Uterus (tissue), 4 donors: ENCODE data around the gene DPH5. TPM values are rescaled to one million over a fixed set of nuclear protein-coding genes. Genes with fewer than 3 reads are reported as not detected.
"Not testable (repeated sequence)": the region's sequence is repeated elsewhere in the genome, so short reads cannot be mapped to it uniquely, and the experiment has no call there.

ENCODE experiments used
- DNase-seq, 2 donors: peaks; one replicate each; pipeline ENCODE4 v3.0.0-alpha.2; 2019 to 2020
- H3K27ac ChIP-seq, 2 donors: fragments of 200-600 bp; sonication (generic); 1 replicate in 1 of 2; 2 replicates in 1 of 2; pipeline ENCODE4 v1.5.1; 2016 to 2018
- H3K27me3 ChIP-seq, 2 donors: fragments of 200-600 bp; sonication (generic); one replicate each; pipeline ENCODE4 v1.5.1; 2018 to 2019; ENCODE audit warnings: control low read depth in 1 of 2
- H3K36me3 ChIP-seq, 2 donors: fragments of 200-600 bp; sonication (generic); one replicate each; pipeline ENCODE4 v1.5.1; 2019; ENCODE audit warnings: control low read depth in 1 of 2
- H3K4me1 ChIP-seq, 2 donors: fragments of 200-600 bp; sonication (generic); one replicate each; pipeline ENCODE4 v1.5.1; 2018 to 2019; ENCODE audit warnings: control low read depth in 1 of 2
- H3K4me3 ChIP-seq, 2 donors: fragments of 200-600 bp; sonication (generic); 1 replicate in 1 of 2; 2 replicates in 1 of 2; pipeline ENCODE4 v1.5.1; 2018 to 2019; ENCODE audit warnings: mild to moderate bottlenecking in 1 of 2
- H3K9me3 ChIP-seq, 2 donors: fragments of 200-600 bp; sonication (generic); one replicate each; pipeline ENCODE4 v1.5.1; 2019; ENCODE audit warnings: control low read depth in 1 of 2
- CTCF ChIP-seq, 4 experiments: fragments of 200-600 bp in 2 of 4; fragments of 450-650 bp in 2 of 4; sonication (generic) in 2 of 4; IDR thresholded peaks; one replicate each; pipeline ENCODE4 v1.5.1; 2016 to 2019; ENCODE audit warnings: antibody characterized with exemption in 4 of 4, mild to moderate bottlenecking in 2 of 4, moderate library complexity in 1 of 4
- POLR2A ChIP-seq, 2 donors: fragments of 450-650 bp; IDR thresholded peaks; one replicate each; pipeline ENCODE4 v1.6.1; 2016; ENCODE audit warnings: antibody characterized with exemption in 2 of 2, mild to moderate bottlenecking in 1 of 2, moderate library complexity in 1 of 2
- intact Hi-C: fragments of 100-400 bp; cut with DNase I; formaldehyde crosslinking; loops from one replicate; pipeline ENCODE4 v1.15.1; 2023; ENCODE audit warnings: low total_unique reads
- total RNA-seq, 4 donors: library from RNA; depleted of rRNA in 3 of 4; stranded (reverse); fragments of >200 nt in 3 of 4; gene quantifications; one replicate each; pipeline versions ENCODE4 v1.1.0 to v1.2.4, GENCODE V29; 2014 to 2023
- donor health status: DM: yes; HTN: yes; CAD: no.

DPH5 gene
- total RNA-seq, 4 donors from 2014 or later: 5.6 to 46.8 (median 21.6) TPM

GRCh38 chr1:100960098-100960497 lies 65.5 kb downstream of the DPH5 start:
- no peaks in the 10 kb centered on the region for H3K9me3 ChIP-seq
- H3K27ac ChIP-seq: no peak overlapping the region
- no peak for DNase-seq
- H3K4me1 ChIP-seq: no peaks in the 10 kb centered on the region
- H3K36me3 ChIP-seq: no peaks in the 10 kb centered on the region
- no peak overlapping the region for H3K4me3 ChIP-seq
- TF ChIP-seq POLR2A (IDR thresholded peaks at IDR 0.05): no peak
- no peak for TF ChIP-seq CTCF (IDR thresholded peaks at IDR 0.05)
- no peaks in the 10 kb centered on the region for H3K27me3 ChIP-seq
- intact Hi-C loops: no loop called here

- H3K4me3 ChIP-seq: no peak overlapping the region
- DNase-seq: no peak
- intact Hi-C loops: no loop called here
- no peaks in the 10 kb centered on the region for H3K36me3 ChIP-seq
- no peaks in the 10 kb centered on the region for H3K4me1 ChIP-seq
- no peaks in the 10 kb centered on the region for H3K9me3 ChIP-seq
- TF ChIP-seq POLR2A (IDR thresholded peaks at IDR 0.05) (no peak), CTCF (IDR thresholded peaks at IDR 0.05) (no peak)
- no peak overlapping the region for H3K27ac ChIP-seq
- H3K27me3 ChIP-seq: no peaks in the 10 kb centered on the region
Observed at GRCh38 chr1:100959502-100960060, 66.0 kb downstream of the DPH5 start.

- no peak for DNase-seq
- Histone ChIP-seq H3K27ac (peak overlapping the region in 1 of 2 donors; percentile 23), H3K9me3 (no peaks in the 10 kb centered on the region), H3K4me1 (peaks cover 0 to 3% of the 10 kb centered on the region in 2 donors), H3K4me3 (no peak overlapping the region), H3K27me3 (no peaks in the 10 kb centered on the region), H3K36me3 (no peaks in the 10 kb centered on the region)
- TF ChIP-seq CTCF (IDR thresholded peaks at IDR 0.05): no peak
- no peak for TF ChIP-seq POLR2A (IDR thresholded peaks at IDR 0.05)
- intact Hi-C loops: no loop called here
Observed at GRCh38 chr1:100955322-100955721, 70.3 kb downstream of the DPH5 start.

GRCh38 chr1:100953960-100954730 lies 71.4 kb downstream of the DPH5 start:
- intact Hi-C loops: no loop called here
- TF ChIP-seq POLR2A (IDR thresholded peaks at IDR 0.05) (no peak), CTCF (IDR thresholded peaks at IDR 0.05) (no peak)
- H3K27ac ChIP-seq: no peak overlapping the region

GRCh38 chr1:100952970-100953369 lies 72.6 kb downstream of the DPH5 start:
- H3K4me1 ChIP-seq, H3K9me3 ChIP-seq, intact Hi-C loops, H3K4me3 ChIP-seq, DNase-seq, H3K27me3 ChIP-seq, H3K27ac ChIP-seq, H3K36me3 ChIP-seq: not testable (repeated sequence)

More at GRCh38 chr1:100953960-100954730, 71.4 kb downstream of the DPH5 start:
- Histone ChIP-seq H3K27me3 (no peaks in the 10 kb centered on the region), H3K4me3 (no peak overlapping the region), H3K36me3 (no peaks in the 10 kb centered on the region), H3K9me3 (no peaks in the 10 kb centered on the region), H3K4me1 (peaks cover 0 to 5% of the 10 kb centered on the region in 2 donors)
- DNase-seq: no peak
